ENCODE data around the gene MSANTD1.
A peak's percentile ranks its signal among the peaks of the same experiment; 100 is the strongest.
"Not testable (repeated sequence)": the region's sequence is repeated elsewhere in the genome, so short reads cannot be mapped to it uniquely, and the experiment has no call there.

The MSANTD1 gene

GRCh38 chr4:3291969-3292570 is 43.1 kb downstream of the MSANTD1 start:
- DNase-seq, result no peak

- DNase-seq, result peak; percentile 78
These were observed 43.8 kb downstream of the MSANTD1 start, which contains the start of gene RGS12 for GRCh38 chr4:3292571-3293400. TSS of gene RGS12 (plus strand) at chr4:3293021. CDS start at chr4:3316171, 23,150 bp downstream.

GRCh38 chr4:3293401-3294391 is 44.7 kb downstream of the MSANTD1 start:
- no peak for DNase-seq

GRCh38 chr4:3294401-3295241 is 45.7 kb downstream of the MSANTD1 start:
- no peak for DNase-seq

- no peak for DNase-seq
These were observed 47.1 kb downstream of the MSANTD1 start for GRCh38 chr4:3295837-3296624.

- DNase-seq, result no peak
These were observed 47.7 kb downstream of the MSANTD1 start for GRCh38 chr4:3296651-3297050.

- no peak for DNase-seq
These were observed 48.3 kb downstream of the MSANTD1 start for GRCh38 chr4:3297066-3297859.

GRCh38 chr4:3299122-3299975 is 50.4 kb downstream of the MSANTD1 start:
- no peak for DNase-seq

GRCh38 chr4:3299976-3300671 is 51.2 kb downstream of the MSANTD1 start:
- DNase-seq, result no peak

GRCh38 chr4:3300882-3301281 is 51.9 kb downstream of the MSANTD1 start:
- not testable (repeated sequence) for DNase-seq

GRCh38 chr4:3301450-3302172 is 52.7 kb downstream of the MSANTD1 start:
- no peak for DNase-seq

- DNase-seq, result no peak
These were observed 53.3 kb downstream of the MSANTD1 start for GRCh38 chr4:3302173-3302785.

GRCh38 chr4:3302786-3303564 is 54.0 kb downstream of the MSANTD1 start:
- DNase-seq, result no peak

GRCh38 chr4:3303565-3303824 is 54.5 kb downstream of the MSANTD1 start:
- DNase-seq, result no peak

- no peak for DNase-seq
These were observed 55.2 kb downstream of the MSANTD1 start for GRCh38 chr4:3303923-3304710.

All from NCI-H2227 treated with DMSO at 0.1 percent for 48 hours (cell line).